ENCODE results near the gene HYAL3.

HYAL3 gene

GRCh38 chr3:50327943-50328691 lies 28.9 kb upstream of the HYAL3 start, which contains the start of gene TUSC2:
TUSC2 (minus strand) TSS chr3:50328223; CDS start chr3:50328099, 124 bp downstream.
- peak; percentile 74 for DNase-seq

- no peak for DNase-seq
Measured at GRCh38 chr3:50327129-50327528, 27.9 kb upstream of the HYAL3 start.

- DNase-seq: no peak
Measured at GRCh38 chr3:50326182-50326541, 27.0 kb upstream of the HYAL3 start.

- DNase-seq: no peak
Measured at GRCh38 chr3:50325497-50326181, 26.4 kb upstream of the HYAL3 start.

GRCh38 chr3:50325113-50325480 lies 25.9 kb upstream of the HYAL3 start:
- DNase-seq: no peak

GRCh38 chr3:50324351-50325112 lies 25.3 kb upstream of the HYAL3 start:
- DNase-seq: no peak

- DNase-seq: no peak
Measured at GRCh38 chr3:50323614-50324199, 24.5 kb upstream of the HYAL3 start.

- no peak for DNase-seq
Measured at GRCh38 chr3:50323092-50323600, 23.9 kb upstream of the HYAL3 start.

- no peak for DNase-seq
Measured at GRCh38 chr3:50322386-50323091, 23.3 kb upstream of the HYAL3 start, which contains the start of gene HYAL2. HYAL2 (minus strand) TSS chr3:50322745; CDS start chr3:50320489, 2,256 bp downstream.

GRCh38 chr3:50322115-50322385 lies 22.8 kb upstream of the HYAL3 start:
- no peak for DNase-seq

GRCh38 chr3:50321336-50322114 lies 22.3 kb upstream of the HYAL3 start:
- DNase-seq: peak; percentile 65

GRCh38 chr3:50320853-50321335 lies 21.7 kb upstream of the HYAL3 start:
- no peak for DNase-seq

GRCh38 chr3:50319894-50320625 lies 20.9 kb upstream of the HYAL3 start:
- DNase-seq: no peak

- no peak for DNase-seq
Measured at GRCh38 chr3:50319181-50319893, 20.1 kb upstream of the HYAL3 start.

- no peak for DNase-seq
Measured at GRCh38 chr3:50318615-50319014, 19.4 kb upstream of the HYAL3 start.

- no peak for DNase-seq
Measured at GRCh38 chr3:50318163-50318562, 19.0 kb upstream of the HYAL3 start.

- no peak for DNase-seq
Measured at GRCh38 chr3:50317300-50317699, 18.1 kb upstream of the HYAL3 start.

GRCh38 chr3:50316657-50317242 lies 17.5 kb upstream of the HYAL3 start:
- DNase-seq: no peak

- DNase-seq: no peak
Measured at GRCh38 chr3:50314816-50315215, 15.6 kb upstream of the HYAL3 start.

- DNase-seq: no peak
Measured at GRCh38 chr3:50314342-50314741, 15.1 kb upstream of the HYAL3 start.

Measured in DMS 273 treated with DMSO at 0.1 percent for 48 hours (cell line).